SKM-1 (cell line): ENCODE data around the gene DYNLL1.
"Not testable (repeated sequence)": the region's sequence is repeated elsewhere in the genome, so short reads cannot be mapped to it uniquely, and the experiment has no call there.

Experiments
- DNase-seq: peaks from one replicate; lab custom pipeline; 2025; ENCODE audit not compliant: unreplicated experiment; lab: John Stamatoyannopoulos, UW

Gene DYNLL1

GRCh38 chr12:120495731-120496412, at the start of gene DYNLL1:
TSS of gene DYNLL1 (plus strand) at chr12:120496113. CDS start at chr12:120496422, 309 bp downstream.
- peak; percentile 42 for DNase-seq

- DNase-seq: not testable (repeated sequence)
Measured at GRCh38 chr12:120446844-120447178, 49.1 kb upstream of the DYNLL1 start.

GRCh38 chr12:120447992-120448391, 47.9 kb upstream of the DYNLL1 start:
- DNase-seq: no peak

GRCh38 chr12:120452524-120452923, 43.4 kb upstream of the DYNLL1 start:
- not testable (repeated sequence) for DNase-seq

- DNase-seq: no peak
Measured at GRCh38 chr12:120453060-120453750, 42.7 kb upstream of the DYNLL1 start.

GRCh38 chr12:120453977-120454376, 41.9 kb upstream of the DYNLL1 start:
- DNase-seq: no peak

GRCh38 chr12:120455302-120455701, 40.6 kb upstream of the DYNLL1 start:
- no peak for DNase-seq

GRCh38 chr12:120457133-120457532, 38.8 kb upstream of the DYNLL1 start:
- no peak for DNase-seq

GRCh38 chr12:120460157-120460556, 35.8 kb upstream of the DYNLL1 start:
- no peak for DNase-seq

- DNase-seq: no peak
Measured at GRCh38 chr12:120462099-120462640, 33.7 kb upstream of the DYNLL1 start.

- no peak for DNase-seq
Measured at GRCh38 chr12:120463712-120464111, 32.2 kb upstream of the DYNLL1 start.

- no peak for DNase-seq
Measured at GRCh38 chr12:120465756-120466155, 30.2 kb upstream of the DYNLL1 start.

- DNase-seq: no peak
Measured at GRCh38 chr12:120466560-120467315, 29.2 kb upstream of the DYNLL1 start.

GRCh38 chr12:120467439-120467838, 28.5 kb upstream of the DYNLL1 start:
- DNase-seq: no peak

GRCh38 chr12:120468325-120468820, 27.5 kb upstream of the DYNLL1 start:
- no peak for DNase-seq

GRCh38 chr12:120468821-120469449, 27.0 kb upstream of the DYNLL1 start:
- no peak for DNase-seq

GRCh38 chr12:120469450-120470149, 26.3 kb upstream of the DYNLL1 start, which contains the start of gene SRSF9:
TSS of gene SRSF9 (minus strand) at chr12:120469748. CDS start at chr12:120469609, 139 bp downstream.
- DNase-seq: peak; percentile 61

- no peak for DNase-seq
Measured at GRCh38 chr12:120470150-120470784, 25.6 kb upstream of the DYNLL1 start.

GRCh38 chr12:120472521-120472920, 23.4 kb upstream of the DYNLL1 start:
- no peak for DNase-seq
